Measurements from ENCODE around the gene ST7. TPM values are rescaled to one million over a fixed set of nuclear protein-coding genes. Genes with fewer than 3 reads are reported as not detected.

The ST7 gene
- total and polyA plus RNA-seq, 2 of the 13 experiments (the other 11 are each of a cell fraction or from before 2014, with no cell fraction given), result 17.3 to 23.5 TPM

GRCh38 chr7:117053432-117053831 lies 100.1 kb downstream of the ST7 start:
- Histone ChIP-seq H3K79me2 (ENCODE audit: insufficient read depth, low read length) (no peaks in the 10 kb centered on the region), H3K27me3 (ENCODE audit: control insufficient read depth in 1 of 2, insufficient read depth in 2 of 2, low read length in 2 of 2) (no peaks in the 10 kb centered on the region), H3K9ac (ENCODE audit: insufficient read depth, low read depth, low read length) (no peak overlapping the region), H3K27ac (ENCODE audit: extremely low read length, insufficient read depth, low read length) (no peak overlapping the region), H4K20me1 (ENCODE audit: insufficient read depth, low read length) (no peaks in the 10 kb centered on the region), H3K4me2 (ENCODE audit: low read depth, low read length) (no peak overlapping the region), H3K4me3 (replicated peaks in 1 of 3; ENCODE audit: insufficient read depth in 1 of 3, low read depth in 2 of 3, low read length in 3 of 3) (no peak overlapping the region), H3K4me1 (ENCODE audit: insufficient read depth, low read length) (peaks cover 8% of the 10 kb centered on the region), H3K9me3 (ENCODE audit: low read length) (no peaks in the 10 kb centered on the region), H2AFZ (ENCODE audit: low read length) (no peak overlapping the region), H3K36me3 (replicated peaks in 1 of 2; ENCODE audit: control insufficient read depth in 1 of 2, insufficient read depth in 2 of 2, low read length in 2 of 2) (no peaks in the 10 kb centered on the region)
- intact Hi-C loops (cut with micrococcal nuclease; ENCODE audit: unreplicated experiment), result no loop called here
- BruUV-seq (replicated peaks), result no TSS peak
- ChIA-PET CTCF (ENCODE audit: low intra/inter-chr PET ratio, low total read pairs) (no interaction called here), POLR2A (no interaction called here)
- FAIRE-seq (no peak), DNase-seq (ENCODE audit: low spot score) (no peak), ATAC-seq (no peak)
- in situ Hi-C loops (cut with HindIII; ENCODE audit: extremely low pct_ligation_motif_present, low pct_unique_long_range_greater_than_20kb), result no loop called here
- TF ChIP-seq ZBTB38 (CRISPR knock-in tag; IDR thresholded peaks at IDR 0.05), result no peak
- no peak for TF ChIP-seq ZBTB33 (CRISPR knock-in tag; IDR thresholded peaks at IDR 0.05)
- no peak for TF ChIP-seq ZNF12 (CRISPR knock-in tag; IDR thresholded peaks at IDR 0.05)
- TF ChIP-seq BRCA1 (CRISPR knock-in tag; IDR thresholded peaks at IDR 0.05), result no peak
- no peak for TF ChIP-seq ZNF260 (CRISPR knock-in tag; IDR thresholded peaks at IDR 0.05; ENCODE audit: borderline replicate concordance, low read depth)
- no peak for TF ChIP-seq EHMT2 (IDR thresholded peaks at IDR 0.05; ENCODE audit: borderline replicate concordance, low read depth, low read length)
- TF ChIP-seq U2AF2 (IDR thresholded peaks at IDR 0.05; ENCODE audit: low read depth, low read length), result no peak
- no peak for TF ChIP-seq NFAT5 (CRISPR knock-in tag; IDR thresholded peaks at IDR 0.05)
- no peak for TF ChIP-seq ZNF646 (CRISPR knock-in tag; IDR thresholded peaks at IDR 0.05)
- no peak for TF ChIP-seq TEAD2 (CRISPR knock-in tag; IDR thresholded peaks at IDR 0.05)
- TF ChIP-seq SRSF4 (IDR thresholded peaks at IDR 0.05; ENCODE audit: low read depth, low read length, poor library complexity, severe bottlenecking), result no peak
